Left kidney (tissue), 2 donors: ENCODE results near the gene GALNS. TPM values are rescaled to one million over a fixed set of nuclear protein-coding genes. Genes with fewer than 3 reads are reported as not detected.
"Not testable (repeated sequence)": the region's sequence is repeated elsewhere in the genome, so short reads cannot be mapped to it uniquely, and the experiment has no call there.

ENCODE experiments used
- DNase-seq: peaks from one replicate; pipeline ENCODE4 v3.0.0-alpha.2; 2013
- polyA plus RNA-seq: library from polyadenylated mRNA; unstranded; fragments of 120-200 nt; gene quantifications from one replicate; pipeline ENCODE4 v1.2.1, GENCODE V29; 2013; ENCODE audit not compliant: insufficient read length

The GALNS gene
- polyA plus RNA-seq, 1 donor = 22.2 TPM

DNA sequence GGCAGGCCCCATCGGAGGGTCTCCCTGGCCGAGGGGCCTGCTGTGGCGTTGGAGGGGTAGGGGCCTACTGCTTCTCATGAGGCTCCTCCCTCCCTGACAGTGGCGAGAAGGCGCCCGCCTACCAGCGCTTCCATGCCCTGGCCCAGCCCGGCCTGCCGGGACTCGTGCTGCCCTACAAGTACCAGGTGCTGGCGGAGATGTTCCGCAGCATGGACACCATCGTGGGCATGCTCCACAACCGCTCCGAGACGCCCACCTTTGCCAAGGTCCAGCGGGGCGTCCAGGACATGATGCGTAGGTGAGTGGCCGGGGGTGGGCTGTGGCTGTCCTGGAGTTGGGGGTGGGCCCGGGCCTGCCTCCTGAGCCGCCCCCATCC is 51.4 kb downstream of the GALNS start:
- no peak for DNase-seq

DNA sequence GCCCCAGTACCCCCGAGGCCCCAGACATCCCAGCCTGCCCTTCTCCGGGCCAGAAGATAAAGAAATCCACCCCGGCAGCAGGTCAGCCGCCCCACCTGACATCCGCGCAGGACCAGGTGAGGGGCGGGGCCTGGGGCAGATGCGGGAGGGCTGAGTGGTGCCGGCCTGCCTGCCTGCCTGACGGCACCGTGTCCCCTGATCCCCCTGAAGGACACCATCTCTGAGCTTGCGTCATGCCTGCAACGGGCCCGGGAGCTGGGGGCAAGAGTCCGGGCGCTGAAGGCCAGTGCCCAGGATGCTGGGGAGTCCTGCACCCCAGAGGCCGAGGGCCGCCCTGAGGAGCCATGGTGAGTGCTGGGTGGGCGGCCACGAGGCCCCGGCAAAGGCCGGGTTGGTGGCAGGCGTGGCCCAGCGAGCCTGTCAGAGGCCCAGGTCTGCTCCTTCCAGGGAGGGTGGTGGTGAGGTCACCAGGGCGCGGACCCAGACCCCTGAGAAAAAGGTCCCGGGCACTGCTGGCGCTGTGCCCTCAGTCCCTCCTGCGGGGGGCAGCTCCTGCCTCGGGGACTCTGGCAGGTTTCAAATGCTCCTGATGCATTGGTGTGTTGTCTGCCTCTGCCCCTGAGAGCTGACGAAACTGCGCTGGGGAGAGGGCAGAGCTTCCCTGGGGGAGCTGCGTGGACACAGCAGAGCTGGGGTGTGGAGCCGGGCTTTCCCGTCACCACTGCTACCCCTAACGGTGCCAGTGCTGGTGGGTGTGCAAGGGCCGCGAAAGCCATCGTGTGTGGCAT is 52.0 kb downstream of the GALNS start:
- no peak for DNase-seq

DNA sequence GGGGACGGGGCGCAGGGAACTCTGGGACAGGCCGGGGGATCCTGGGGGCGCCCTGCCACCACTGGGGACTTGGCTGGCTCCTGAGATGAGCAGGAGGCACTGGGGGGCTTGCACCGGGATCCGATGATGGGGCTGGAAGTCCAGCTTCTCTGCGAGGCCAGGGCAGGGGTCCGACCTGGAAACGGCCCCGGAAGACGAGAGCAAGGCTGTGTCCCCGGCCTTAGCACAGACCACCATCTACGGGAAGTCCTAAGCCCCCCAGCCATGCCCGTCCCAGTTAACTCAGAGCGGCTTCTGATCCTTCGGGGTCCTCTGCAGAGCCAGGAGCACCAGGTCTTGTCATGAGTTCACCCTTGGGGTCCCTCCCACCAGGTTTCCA is 52.6 kb downstream of the GALNS start:
- no peak for DNase-seq

DNA sequence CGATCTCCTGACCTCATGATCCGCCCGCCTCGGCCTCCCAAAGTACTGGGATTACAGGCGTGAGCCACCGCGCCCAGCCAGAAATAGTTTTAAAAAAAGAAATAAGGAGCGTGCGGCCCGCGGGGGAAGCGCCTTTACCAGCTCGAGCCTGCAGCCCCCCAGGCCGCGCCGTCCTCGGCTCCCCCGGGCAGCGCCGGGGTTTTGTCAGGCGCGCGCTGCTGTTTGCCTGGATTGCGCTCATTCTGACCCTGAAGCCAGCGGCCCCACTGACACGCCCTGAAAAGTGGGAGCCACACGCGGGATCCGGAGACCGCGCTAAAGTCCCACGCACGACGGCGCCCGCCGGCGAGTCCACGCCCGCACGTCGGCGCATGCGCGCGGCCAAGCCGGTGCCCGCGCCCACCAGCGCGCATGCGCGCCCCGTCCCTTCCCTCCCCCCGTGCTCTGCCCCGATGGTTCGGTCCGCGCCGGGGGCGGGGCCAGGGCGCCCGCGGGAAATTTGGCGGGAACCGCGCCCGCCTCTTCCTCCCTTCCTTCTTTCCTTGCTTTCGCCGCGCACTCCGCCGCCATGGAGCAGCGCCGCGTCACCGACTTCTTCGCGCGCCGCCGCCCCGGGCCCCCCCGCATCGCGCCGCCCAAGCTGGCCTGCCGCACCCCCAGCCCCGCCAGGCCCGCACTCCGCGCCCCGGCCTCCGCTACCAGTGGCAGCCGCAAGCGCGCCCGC is 53.3 kb downstream of the GALNS start, which contains the start of gene CDT1:
Gene CDT1, plus strand, starts transcription at position 526 of the 724 bp plus-strand sequence. Its CDS starts 43 bp downstream, at position 569.
- DNase-seq = peak; percentile 74

DNA sequence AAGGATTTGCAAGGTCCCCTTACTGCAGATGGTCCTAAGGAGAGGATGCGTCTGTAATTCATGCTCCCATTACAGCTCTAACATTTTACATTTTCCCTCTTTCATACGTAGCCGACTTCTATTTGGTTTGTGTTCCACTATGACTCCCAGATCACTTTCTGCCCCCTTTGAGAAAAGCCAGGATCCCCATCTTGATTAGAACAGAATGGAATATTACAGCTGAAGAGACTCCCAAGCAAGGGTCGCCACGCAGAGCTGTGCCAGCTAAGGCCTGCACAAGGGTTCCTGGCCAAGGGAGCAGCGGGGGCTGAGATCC is 56.5 kb downstream of the GALNS start:
- no peak for DNase-seq

DNA sequence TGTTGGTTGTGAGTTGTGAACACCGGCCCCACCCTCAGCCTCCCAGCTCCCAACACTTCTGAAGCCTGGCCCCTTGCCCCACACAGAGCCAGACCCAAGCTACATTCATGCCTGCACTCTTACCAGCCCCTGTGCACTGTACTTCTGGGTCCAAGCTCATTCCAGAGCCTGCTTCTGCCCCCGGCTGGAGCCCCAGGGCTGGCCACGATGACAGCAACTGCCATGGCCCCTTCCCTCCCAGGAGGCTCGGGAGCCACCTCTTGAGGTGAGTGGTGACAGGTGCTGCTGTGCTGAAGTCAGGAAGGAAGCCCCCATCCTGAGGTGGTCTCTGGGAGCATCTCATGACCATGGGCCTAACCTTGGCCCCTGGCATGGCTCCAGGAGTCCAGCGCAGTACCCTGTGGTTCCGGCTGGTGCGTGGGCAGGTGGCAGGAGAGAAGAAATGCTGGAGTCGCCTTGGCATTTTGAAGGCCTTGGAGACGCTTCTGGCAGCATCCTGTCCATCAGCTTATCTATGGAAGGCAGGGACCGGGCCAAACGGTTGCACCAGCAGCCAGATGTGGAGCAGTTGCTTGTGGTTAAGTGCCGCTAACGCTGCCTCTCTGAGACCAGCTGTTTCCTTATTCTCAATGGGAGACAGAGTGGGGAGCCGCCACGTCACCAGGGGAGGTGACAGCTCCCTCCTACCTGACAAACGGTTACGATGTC is 57.0 kb downstream of the GALNS start:
- no peak for DNase-seq

DNA sequence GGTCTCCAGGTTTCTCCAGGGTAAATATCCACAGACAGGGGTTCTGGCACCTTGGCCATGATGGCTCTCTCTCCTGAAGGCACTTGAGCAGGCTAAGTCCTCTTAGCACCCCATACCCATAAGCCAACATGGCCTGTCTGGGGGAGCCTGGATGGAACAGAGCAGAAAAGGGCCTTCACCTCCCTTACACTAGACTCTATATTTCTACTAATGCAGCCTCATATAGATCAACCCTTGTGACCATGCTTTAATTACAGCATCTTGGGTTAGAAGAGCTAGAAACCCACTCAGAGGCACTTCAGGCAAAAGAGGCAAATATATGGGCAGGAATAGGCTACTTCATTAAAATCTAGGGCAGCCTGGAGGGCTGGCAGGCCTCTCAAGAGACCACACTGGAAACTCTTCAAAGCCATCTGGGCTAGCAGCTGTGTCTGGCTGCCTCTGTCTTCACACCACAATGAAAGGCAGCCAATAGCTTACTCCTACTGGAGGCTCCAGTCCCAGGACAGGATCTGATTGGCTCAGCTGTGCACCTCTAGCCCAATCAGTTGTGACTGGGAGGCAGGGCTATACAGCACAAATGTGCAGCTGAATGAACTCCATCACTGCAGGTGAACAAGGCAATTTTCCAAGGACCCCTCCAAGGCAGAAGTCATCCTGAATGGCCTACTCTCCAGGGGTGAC is 57.8 kb downstream of the GALNS start:
- DNase-seq = no peak

DNA sequence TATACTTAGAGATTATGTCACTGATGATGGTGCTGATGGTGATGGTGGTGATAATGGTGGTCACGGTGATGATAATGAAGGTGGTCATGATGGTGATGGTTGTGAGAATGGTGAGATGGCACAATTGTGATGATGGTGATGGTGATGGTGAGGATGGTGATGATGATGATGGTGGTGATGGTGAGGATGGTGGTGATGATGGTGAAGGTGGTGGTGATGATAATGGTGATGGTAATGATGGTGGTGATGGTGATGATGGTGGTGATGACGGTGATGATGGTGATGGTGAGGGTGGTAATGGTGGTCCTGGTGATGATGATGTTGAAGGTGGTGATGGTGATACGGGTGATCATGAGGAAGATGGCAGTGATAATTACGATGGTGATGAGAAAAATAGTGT is 58.7 kb downstream of the GALNS start:
- DNase-seq = no peak

DNA sequence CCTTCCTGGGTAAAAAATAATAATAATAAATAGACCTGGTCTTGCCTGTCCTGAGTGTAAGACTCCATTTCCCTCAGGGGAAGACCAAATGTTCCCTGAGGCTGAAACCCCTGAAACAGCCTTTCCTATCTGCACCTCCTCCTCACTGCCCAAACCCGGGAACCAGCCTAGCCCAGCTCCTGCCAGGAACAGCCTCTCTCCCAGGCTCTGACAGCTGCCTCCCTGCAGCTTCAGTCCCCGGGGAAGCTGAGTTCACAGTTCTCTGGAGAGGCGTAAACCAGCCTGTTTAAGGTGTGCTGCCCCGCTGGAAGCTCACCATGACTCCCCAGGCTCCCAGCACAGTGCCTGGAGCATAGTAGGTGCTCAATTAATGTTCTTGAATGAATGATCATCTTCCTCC is 60.5 kb downstream of the GALNS start:
- no peak for DNase-seq

DNA sequence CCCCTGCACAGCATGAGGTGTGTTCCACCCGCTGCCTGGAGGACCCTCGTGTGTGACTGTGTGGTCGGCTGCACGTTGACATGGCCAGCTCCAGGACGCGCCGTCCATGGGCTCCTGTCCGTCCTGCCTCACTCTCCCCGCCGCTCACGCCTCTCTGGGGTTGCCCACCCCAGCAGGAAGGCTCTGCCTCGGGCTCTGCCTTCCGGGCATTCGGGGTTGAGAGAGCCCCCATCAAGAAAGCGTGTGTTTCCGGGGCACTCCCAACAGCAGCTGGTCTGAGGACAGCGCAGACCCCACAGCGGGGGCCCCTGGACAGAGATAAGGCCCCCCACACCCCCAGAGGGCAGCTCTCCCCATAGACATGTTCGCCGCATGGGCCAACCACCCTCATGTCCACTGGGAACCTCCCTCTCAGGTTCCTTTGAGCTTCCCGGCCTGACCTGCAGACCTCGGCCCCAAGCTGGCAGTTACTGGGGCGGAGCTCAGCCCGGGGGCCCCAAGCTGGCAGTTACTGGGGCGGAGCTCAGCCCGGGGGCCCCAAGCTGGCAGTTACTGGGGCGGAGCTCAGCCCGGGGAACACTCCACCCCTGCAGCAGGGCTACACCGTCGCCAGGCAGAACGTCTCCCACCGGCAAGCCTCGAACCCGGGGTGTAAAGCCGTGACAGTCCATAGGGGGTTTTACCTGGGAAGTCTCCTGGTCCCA is 63.3 kb downstream of the GALNS start:
- no peak for DNase-seq

DNA sequence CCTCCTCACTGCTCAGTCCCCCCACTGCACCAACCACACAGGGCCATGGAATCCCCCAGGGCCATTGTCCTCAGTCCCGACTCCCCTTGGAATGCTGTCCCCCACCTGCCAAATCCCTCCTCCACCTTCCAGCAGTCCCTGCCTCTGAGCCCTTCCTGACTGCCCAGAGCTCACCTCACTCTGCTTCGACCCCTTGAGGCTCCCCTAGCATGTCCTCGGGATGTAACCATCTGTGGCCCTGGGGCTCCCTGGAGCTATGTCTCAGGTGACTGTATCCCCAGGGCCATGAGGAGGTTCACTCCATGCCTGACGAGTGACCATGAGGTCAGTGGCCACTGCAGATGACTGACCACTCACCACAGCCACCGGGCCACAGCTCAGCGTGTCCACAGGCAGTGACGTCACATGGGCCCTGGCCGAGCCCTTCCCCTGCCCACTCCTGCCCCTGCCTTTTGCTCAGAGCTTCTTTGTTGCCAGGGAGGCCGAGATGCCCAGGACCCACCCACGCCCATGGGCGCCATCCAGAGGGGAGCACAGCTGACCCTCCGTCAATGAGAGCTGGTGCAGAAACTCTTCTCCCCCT is 64.0 kb downstream of the GALNS start:
- no peak for DNase-seq

DNA sequence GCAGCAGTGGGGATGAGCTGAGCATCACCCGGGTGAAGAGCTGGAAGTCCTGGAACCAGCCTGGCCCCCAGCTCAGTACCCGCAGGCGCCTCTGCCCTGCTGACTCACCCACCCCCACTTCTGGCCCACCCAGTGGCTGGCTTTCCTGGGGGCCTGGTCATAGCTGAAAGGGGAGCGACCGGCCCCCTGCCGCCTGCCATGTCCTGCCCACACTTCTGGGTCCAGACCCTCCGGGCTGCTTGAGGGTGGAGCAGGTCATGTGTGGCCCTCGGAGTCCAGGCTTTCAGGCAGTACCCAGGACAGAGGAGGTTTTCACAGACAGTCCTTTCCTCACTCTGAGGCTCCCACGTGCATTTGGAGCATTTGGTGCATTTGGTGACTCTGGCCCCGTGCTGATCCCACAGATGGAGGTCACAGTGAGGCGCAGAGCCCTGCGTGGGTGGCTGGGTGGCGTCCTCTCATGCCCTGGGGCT is 64.6 kb downstream of the GALNS start:
- DNase-seq = no peak

DNA sequence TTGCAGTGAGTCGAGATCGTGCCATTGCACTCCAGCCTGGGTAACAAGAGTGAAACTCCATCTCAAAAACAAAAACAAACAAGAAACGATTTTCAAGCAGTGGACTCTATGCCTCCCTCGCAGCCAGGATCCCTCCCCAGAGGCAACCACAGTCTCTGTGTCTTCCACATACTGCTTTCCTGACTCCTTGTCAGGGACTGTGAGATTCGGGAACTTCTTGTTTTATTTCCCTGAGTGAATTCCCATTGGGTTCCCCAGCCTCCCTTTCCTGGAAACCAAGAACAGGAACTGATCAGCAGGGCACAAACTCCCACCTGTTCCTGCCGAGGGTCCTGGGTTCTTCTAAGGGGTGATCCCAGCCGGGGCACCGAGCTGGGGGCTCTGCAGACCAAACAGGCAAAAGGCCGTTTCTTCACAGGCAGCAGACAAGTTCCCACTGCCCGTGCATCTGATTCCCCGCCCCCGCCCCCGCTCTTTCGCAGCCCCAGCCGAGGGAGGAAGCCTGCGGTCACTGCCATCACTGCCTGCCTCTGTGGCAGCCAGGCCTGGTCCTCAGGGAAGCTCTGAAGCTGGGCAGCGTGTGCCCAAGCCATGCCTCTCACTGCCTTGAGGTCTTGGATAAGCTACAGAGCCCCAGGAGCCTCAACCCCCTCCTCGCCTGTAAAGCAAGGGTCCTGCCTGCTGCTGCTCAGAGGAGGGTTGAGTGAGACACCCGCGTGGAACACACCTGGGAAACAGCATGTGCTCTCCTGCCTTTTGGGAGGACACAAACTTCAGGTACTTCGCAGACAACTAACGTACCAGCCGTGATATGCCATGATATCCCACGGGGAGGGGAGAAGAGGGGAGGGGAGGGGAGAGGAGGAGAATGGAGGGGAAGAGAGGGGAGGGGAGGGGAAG is 66.2 kb downstream of the GALNS start:
- no peak for DNase-seq

DNA sequence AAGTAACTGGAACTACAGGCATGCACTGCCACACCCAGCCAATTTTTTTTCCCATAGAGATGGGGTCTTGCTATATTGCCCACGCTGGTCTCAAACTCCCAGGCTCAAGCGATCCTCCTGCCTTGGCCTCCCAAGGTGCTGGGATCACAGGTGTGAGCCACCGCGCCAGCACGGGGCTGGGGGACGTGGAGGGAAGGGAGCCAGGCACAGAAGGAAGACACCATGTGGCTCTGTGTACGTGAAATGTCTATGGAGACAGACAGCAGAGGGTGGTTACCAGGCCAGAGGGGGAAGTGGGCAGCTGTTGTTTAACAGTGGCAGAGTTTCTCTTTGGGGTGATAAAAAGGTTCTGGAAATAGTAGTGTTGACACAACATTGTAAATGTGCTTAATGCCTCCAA is 67.2 kb downstream of the GALNS start:
- no peak for DNase-seq

DNA sequence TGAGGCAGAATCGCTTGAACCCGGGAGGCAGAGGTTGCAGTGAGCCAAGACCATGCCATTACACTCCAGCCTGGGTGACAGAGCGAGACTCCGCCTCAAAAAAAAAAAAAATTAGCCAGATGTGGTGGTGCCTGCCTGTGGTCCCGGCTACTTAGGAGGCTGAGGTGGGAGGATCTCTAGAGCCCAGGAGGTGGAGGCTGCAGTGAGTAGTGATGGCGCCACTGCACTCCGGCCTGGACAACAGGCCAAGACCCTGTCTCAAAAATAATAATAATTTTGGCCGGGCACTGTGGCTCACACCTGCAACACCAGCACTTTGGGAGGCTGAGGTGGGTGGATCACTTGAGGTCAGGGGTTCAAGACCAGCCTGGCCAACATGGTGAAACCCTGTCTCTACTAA is 68.0 kb downstream of the GALNS start:
- not testable (repeated sequence) for DNase-seq

DNA sequence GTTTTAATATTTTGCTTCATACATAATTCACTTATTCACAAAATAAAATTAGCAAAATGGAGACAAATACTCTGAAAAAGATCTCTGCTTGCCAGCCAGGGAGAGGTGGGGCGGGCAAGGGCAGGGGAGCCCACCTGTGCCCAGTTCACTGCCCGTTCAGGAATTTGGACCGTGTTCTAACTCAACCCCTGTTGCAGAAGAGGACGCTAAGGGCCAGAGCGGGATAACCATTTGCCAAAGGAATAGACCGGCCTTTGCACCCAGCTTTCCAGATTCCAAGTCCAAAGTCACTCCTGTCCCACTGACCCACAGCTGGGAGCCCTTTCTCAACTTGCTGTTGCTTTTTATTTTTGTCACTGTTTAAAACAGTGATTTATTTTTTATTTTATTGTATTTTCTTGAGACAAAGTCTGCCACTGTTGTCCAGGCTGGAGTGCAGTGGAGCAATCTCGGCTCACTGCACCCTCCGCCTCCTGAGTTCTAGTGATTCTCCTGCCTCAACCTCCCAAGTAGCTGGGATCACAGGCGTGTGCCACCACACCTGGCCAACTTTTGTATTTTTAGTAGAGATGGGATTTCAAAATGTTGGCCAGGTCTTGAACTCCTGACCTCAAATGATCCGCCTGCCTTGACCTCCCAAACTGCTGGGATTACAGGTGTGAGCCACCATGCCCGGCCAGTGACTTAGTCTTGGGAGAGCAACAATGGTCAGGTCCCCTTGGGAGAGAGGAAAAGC is 69.0 kb downstream of the GALNS start:
- no peak for DNase-seq

DNA sequence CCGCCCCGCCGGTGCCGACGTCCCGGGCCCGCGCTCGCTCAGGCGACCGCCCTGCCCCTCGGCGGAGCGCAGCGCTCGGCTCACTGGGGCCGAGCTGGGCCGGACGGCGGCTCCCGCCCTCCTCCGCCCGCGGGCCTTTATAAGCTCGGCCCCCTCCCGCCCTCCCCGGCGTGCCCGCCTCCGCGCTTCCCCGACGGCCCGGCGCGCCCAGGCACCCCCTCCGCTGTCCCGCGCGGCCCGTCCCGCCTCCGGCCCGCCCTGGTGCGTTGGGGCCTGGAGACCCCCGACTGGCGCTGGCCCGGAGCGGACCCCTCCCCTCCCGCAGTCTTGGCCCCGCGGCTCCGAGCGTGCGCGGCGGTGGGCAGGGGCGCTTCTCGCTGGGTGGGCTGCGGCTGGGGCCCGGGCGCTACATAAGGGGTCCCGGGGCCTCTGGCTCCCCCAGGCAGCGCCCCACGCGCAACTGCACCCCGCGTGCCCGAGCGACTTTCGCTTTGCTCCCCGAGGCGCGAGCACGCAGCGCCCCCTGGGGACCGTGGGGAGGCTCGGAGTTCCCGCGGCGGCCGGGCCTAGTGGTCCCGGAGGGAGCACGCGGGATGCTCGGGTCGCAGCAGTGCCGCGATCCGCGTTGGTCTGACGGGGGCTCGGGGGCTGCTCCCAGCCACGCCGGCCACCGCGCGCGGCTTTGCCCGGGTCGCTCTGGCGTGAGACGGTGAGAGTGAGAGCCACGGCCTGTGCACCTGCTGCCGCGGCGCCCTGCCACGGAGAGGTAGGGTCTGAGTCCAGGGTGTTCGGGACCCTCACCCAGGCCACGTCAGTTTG is 71.4 kb downstream of the GALNS start, which contains the start of gene PIEZO1:
Gene PIEZO1, minus strand, starts transcription at position 115 of the 819 bp plus-strand sequence. CDS start 256 bp downstream, outside the sequence.
- no peak for DNase-seq

DNA sequence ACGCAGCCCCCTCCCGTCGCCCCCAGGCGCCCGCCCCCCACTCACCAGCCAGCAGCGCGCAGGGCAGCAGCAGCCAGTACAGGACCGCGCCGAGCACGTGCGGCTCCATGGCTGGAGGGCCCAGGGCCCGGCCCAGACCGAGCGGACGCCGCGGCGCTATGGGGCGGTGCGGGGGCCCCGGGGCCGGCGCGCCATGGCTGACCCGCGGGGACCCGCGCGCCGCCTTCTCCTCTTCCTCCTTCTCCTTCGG is 72.0 kb downstream of the GALNS start:
- DNase-seq = no peak
